T-helper 2 cell treated with Interferon-gamma antibody and Interleukin-4, amounts not matched to agents 100 ng/mL and 5 ng/mL, for 36 hours (primary cell): ENCODE data around the gene ARMH1. TPM values are rescaled to one million over a fixed set of nuclear protein-coding genes. Genes with fewer than 3 reads are reported as not detected.

Experiments used
- intact Hi-C: fragments of 100-400 bp; cut with micrococcal nuclease; formaldehyde crosslinking; loops from one replicate; pipeline ENCODE4 v1.15.1; 2023
- total RNA-seq: library from RNA; stranded (reverse); gene quantifications from 2 replicates; pipeline ENCODE4 v1.2.3, GENCODE V29; 2022

ARMH1 gene
- total RNA-seq, 1 donor from 2014 or later, result 93.6 TPM

DNA sequence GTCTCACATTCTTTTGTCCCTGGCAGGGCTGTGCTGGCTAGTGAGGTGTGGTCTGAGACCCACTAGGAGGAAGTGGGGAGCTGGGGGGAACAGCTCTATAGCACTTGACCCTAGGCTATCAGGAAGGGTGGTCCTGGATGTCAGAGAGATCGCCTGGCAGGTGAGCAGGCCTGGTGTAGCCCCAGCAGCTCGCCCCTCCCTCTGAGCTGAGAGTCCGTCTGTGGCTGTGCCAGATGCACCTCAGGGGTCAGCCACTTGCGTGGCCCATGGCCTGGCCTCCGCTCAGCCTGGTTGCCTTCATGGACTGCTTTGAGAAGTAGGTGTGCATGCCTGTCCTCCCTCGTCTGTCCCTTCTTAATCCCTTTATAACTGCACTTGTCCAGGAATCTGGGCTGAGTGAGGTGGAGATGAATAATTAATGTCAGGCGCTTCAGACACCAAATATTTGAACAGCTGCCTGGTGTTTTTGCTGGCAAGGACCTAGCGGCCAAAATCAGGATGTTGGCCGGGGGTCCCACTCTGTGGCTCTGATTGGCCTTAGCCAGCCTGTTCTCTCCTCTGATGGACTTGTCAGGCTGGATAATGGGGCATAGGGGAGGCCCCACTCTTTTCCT lies 30.7 kb upstream of the ARMH1 start:
- intact Hi-C loops, result no loop called here

DNA sequence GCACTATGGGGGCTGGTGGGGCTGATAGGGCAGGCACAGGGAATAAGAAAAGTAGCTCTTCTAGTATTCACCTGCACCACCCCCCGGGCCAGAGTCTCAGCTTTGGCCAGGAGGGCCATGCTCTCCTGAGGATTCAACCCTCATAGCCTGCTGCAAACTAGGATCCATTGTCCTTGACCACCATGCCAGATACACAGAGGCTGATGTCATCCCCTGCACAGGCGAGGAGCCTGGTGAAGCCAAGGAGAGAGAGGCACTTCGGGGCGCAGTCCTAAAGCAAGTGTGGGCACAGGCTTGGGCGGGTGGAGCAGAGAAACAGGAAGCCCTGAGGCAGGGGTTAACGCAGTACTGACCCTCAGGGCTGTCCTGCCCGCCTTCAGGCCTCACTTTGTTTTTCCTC lies 29.7 kb upstream of the ARMH1 start:
- intact Hi-C loops, result no loop called here

DNA sequence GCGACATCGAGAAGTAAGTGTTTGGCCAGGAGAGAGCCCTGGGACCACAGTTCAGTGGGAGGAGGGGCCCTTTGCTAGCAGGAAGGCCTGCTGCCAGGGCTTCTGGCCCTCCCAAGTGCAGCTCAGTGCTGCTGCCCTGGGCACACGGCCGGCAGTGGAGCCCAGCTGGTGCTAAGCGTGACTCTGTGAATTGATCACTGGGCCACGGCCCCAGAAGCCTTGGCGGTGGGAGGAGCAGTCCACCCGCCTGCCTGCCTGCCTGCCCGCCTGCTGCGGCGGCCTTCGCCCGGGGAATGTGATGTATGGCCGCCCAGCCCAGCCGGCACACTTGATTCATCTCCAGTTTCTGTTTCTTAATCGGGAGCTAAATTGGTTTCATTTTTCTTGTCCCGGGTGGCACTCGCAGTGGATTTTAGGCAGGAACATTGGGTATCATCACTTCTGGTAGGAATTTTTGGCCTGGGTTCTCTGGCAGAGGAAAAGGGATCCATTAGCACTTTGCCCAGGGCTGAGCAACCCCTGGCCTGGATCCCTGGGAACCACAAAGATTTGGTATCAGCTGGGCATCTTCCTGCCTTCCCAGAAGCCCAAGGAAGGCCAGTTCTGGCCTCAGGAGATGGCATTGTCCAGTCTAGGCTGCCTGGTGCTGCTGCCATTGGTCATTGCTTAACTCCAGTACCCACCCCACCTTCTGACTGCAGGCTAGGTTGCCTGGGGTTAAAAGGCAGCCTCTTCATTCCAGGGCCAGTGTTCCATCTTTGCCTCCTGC lies 28.9 kb upstream of the ARMH1 start:
- intact Hi-C loops, result no loop called here

DNA sequence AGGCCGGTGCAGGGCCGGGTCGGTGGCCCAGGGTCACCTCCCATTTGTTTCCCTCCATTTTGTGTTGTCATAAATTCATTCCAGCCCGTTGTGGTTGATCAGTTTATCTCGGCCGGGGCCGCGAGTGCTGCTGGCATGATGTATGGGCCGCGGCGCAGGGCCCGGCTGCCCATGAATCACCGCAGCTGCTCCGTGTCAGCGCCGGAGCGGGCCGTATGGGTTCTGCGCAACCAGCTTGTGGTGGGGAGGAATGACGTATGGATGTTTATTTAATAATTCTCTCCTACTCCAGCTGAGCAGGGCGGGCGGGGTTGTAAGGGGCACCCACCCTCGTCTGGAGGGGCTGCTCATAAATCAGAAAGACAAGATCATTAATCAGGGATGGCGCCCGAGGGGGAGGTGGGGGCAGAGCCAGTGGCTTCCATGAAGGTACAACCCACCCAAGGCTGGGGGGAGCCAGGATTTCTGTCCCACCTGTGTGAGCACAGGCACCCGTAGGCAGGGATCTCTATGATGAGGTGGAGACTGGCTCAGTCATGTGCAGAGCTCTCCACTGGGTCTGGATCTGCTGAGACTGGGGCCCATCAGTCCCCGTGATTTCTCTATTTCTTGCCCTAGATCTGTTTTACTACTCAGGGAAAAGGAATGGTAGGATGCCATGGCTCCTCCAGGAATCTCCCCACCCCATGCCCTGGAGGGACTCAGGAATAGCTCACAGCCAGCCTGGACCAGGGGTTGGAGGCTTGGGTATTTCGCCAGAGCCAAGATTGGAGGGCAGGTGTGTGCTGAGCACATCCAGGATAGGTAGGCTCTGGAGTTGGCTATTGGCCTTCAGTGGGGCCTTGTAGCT lies 28.0 kb upstream of the ARMH1 start:
- intact Hi-C loops, result no loop called here

DNA sequence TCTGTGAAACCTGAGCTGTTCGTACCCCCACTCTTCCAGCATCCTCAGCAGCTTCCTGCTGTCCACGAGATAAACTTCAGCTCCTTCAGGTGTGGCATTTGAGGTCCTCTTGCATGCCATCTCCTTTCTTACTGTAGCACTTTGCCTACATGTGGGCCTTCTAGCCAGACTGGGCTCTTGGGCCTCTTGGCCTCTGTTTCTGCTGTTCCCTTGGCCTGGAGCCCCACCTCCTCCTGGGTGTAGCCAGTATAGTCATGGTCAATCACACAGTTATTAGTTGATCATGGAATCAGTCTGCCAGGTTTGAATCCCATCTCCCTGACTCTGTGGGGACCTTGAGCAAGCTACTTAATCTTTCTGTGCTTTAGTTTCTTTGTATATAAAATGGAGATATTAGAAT lies 26.6 kb upstream of the ARMH1 start:
- intact Hi-C loops, result no loop called here

DNA sequence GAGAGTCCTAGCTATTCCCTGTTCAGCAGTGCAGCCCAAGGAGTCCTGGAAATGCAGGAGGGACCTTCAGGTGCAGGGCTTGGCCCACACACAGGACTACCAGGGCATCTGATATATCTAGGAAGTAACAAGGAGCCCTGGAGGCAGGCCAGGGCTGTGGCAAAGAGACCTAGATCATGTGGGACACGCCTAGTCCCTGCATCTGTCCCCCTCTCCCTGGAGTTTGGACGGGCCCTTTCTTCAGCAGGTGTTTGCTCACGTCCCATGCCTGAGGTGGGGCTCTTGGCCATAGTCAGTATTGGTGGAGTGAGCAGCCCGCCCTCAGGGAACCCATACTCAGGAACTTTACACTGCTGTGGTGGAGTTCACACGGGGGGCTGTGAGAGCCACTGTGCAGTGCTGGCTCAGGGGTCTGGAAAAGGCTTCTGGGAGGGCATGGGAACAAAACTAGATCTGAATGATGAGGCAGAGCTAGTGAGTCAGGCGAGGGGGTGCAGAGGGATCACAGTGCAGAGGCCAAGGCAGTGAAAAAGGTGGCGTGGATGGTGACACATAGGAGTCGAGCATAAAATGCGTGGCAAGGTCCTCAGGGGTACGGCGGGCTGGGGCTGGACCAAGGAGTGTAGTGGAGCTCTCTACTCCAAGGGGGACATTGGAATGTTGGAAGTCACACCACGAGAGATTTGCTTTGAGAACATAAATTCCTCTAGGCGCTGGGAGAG lies 25.8 kb upstream of the ARMH1 start:
- intact Hi-C loops, result no loop called here

DNA sequence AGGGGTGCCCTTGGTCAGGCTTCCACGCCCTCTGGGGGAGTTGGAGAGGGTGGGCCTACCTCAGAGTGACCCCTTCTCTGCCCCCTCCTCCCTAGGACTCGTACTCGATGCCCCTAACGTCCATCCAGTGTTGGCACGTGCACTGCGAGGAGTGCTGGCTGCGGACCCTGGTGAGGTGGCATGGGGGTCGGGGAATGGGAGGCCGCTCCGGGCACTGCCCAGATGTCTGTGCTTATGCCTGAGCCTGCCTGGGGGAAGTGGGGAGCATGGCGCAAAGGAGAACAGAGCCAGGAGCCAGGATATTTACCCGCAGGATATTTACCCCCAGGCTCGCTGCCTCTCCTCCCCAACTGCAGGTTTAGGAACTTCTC lies 24.7 kb upstream of the ARMH1 start:
- intact Hi-C loops, result no loop called here

DNA sequence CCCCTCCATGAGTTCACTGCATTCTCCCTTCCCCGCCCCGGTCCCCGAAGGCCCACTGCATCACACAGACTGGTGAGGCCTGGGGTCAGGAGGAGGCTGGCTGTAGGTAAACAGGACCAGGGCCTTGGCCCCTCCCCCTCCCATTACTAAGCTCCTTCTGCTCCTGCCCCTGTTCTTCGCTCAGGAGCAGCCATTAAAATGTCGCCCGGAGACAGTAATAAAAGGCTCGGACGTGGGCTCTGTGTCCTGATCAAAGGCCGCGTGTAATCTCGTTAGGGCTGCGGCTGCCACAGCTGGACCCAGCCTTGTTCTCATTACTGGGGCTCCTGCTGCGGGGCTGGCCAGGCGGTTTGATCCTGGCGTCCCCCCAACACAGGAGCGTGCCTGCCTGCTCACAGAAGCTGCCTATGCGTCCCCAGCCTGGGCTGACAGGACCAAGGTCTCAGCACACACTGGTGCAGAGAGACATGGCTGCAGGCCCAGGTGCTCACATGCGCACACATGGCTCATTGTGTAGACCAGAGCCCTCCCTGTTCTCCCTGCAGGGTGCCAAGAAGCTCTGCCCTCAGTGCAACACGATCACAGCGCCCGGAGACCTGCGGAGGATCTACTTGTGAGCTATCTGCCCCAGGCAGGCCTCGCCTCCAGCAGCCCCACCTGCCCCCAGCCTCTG lies 24.2 kb upstream of the ARMH1 start:
- intact Hi-C loops, result no loop called here

DNA sequence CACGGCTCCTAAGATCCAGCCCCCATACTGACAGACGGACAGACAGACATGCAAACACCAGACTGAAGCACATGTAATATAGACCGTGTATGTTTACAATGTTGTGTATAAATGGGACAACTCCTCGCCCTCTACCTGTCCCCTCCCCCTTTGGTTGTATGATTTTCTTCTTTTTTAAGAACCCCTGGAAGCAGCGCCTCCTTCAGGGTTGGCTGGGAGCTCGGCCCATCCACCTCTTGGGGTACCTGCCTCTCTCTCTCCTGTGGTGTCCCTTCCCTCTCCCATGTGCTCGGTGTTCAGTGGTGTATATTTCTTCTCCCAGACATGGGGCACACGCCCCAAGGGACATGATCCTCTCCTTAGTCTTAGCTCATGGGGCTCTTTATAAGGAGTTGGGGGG lies 23.4 kb upstream of the ARMH1 start:
- intact Hi-C loops, result no loop called here

DNA sequence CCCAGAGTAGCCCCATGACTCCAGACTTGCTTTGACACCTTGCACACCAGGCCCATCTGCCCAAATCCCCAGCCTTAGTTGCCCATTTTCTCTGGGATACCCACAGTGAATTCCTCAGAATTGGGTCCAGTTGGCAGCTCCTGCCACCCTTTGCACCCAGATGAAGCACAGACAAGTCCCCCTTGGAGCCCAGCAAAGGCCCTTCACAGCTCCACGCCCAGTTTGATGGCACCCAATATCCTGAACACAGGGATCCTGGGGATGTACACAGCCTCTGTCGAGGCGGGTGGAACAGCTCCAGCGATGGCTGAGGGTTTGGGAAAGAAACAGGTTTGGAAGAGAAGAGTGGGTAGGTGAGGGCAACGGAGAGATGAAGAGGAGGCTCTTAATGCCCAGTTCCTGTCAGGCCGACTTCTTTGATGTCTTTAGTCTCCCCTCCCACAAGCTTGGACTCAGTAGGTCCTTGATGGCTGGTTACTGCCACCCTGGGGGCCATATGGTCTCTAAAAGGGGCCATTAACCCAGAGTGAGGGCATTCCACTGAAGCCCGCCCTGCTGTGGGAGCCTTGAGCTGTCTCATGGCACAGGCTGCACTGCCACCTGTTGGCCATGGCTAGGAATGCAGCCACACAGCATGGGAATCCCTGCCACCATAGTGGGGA lies 21.9 kb upstream of the ARMH1 start:
- intact Hi-C loops, result loop anchor here (1.0 kb wide), 1 partner anchor 274 kb away; no protein-coding TSS in a partner anchor

DNA sequence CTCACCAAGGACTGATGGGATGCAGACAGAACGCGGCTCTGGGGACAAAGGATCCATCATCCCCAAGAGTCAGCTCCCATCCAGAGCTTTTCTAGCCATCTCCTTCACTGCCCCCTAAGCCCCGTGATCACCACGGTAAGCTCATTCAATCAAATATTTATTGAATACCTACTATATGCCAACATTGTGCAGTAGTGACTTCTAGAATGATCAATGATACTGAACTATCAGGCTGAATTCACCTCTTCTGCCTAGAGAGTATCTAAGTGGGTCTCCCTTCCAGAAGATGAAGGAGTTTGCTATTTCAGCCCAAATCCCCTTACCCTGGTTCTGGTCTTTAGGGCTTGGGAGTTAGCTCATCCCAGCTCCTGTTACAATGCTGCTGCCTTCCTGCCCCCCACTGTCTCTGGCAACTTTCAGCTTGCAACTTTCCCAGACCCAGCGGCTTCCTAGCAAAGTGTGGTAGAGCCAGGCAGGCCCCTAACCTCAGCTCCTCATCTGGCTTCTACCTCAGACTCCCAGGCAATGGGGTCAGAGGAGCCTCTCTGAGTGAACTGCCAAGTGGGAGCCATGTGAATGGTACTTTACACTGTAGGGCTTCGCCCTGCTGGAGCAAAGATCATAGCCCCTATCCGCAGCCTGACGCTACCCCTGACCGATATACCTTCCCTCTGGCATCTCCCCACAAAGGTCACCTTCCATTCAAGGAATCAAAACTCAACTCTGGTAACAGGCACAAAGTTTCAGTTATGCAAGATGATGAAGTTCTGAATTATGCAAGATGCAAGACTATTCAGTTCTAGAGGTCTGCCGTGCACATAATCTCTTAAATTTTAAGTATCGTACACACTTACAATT lies 21.2 kb upstream of the ARMH1 start:
- intact Hi-C loops, result loop anchor here (1.0 kb wide), 1 partner anchor 275 kb away; no protein-coding TSS in a partner anchor

DNA sequence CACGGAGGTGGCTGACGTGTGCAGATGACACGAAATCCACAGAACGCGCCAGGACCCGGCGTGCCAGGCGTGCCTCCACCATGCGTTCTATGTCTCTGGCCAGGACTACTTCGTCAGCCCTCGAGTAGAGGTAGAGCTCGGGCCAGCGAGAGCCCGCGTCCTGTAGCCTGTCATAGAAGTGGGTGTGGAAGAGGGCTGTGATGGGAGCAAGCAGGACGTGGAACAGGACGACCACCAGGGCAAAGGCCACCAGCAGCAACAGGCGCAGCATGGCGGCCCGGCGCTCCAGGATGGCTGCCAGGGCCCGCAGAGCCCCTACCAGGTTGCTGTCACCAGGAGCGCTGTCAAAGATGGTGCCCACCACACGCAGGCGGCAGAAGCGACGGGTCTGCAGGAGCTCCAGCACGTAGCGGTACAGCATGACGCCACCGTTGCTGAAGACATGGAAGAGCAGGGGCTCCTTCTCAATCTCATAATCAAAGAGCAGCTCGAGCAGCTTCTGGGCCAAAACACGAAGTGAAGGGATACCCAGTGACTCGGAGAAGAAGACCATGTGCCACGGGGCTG lies 19.8 kb upstream of the ARMH1 start:
- intact Hi-C loops, result no loop called here

DNA sequence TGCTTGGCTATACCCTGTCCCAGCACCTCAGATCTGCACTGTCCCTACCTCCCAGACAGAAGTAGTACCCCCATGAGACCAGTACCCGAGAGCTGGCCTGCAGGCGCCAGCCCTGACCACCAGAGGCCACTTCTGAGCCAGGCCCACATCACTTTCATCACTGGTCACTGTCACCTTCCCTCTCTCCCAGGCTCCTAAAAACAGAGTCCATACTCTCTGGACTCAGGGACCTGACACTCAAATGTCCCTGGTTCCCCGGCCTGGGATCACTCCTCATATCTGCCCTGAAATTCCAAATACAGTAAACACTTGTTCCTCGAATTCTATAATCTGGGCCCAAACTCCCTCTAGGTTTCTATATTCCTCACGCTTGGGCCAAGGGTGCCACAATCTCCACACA lies 18.9 kb upstream of the ARMH1 start:
- intact Hi-C loops, result no loop called here

DNA sequence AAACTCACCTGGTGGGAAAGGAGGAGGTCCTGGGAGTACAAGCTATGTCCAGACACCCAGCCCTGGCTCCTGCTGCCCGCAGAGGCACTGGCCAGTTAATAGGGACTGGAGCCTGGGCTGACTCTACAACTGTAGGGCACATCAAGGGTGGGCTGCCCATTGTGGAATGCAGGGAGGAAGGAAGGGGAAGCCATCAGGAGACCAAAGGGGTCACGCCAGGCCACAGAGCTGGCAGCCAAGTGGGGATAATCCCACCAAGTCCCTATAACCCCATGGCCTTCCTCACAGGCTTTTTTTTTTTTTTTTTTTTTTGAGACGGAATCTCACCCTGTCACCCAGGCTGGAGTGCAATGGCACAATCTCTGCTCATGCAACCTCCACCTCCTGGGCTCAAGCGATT lies 14.9 kb upstream of the ARMH1 start:
- intact Hi-C loops, result no loop called here

DNA sequence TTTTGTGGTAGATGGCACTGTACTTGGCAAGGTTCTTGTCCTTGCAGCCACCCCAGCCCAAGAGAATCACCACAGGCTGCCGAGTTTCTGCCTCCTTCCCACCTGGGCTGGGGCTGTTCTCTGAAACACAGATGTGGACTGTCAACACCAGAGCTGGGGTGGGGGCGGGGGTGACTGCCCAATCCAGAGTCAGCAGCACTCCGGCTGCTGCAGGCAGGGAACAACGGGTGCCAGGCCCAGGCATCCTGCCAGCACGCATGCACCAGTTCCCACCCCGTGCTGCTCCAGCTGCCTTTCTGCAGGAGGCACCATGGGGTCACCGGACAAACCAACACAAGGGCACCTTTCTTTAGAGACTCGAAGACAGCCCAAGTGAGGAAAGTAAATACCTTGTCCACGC lies 14.3 kb upstream of the ARMH1 start:
- intact Hi-C loops, result no loop called here

DNA sequence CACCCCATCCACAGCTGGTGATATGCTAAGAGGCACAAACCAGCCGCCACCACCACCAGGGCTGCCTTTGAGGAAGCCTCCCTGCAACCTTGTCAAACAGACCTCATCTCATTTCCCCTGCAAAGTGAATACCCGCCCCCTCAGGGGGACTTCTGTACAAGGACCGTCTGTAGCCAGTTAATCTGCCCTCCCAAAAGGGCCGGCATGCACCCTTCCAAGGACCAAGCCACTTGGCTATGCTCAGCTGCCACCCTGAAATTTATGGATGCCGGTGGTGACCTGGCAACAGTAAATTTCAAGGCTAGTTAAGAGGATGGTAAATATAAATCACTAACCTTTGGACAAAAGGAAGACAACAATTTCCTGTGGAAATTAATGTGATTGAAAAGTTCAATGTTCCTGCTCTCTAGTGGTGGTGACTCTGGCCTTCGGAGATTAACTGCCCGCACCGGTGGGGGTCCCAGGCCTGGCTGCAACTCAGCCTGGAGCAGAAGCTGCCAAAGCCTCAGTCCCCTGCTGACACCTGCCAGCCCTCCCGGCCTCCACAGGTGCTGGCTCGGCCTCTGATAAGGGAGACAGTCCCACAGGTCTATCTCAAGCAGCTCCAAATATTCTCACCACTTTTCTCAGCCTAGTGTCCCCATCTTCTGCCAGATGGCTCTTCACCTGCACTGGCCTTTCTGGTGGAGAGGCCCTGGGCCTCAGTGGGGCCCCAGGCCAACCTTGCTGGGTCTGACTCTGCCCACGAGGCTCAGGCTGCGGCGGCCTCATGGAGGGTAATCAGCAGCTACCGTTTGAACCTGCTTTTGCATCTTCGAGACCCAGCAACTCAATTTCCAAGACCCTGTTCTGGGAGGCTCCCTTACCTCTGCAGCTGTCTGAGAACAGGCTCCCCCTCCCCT lies 12.5 kb upstream of the ARMH1 start:
- intact Hi-C loops, result no loop called here

DNA sequence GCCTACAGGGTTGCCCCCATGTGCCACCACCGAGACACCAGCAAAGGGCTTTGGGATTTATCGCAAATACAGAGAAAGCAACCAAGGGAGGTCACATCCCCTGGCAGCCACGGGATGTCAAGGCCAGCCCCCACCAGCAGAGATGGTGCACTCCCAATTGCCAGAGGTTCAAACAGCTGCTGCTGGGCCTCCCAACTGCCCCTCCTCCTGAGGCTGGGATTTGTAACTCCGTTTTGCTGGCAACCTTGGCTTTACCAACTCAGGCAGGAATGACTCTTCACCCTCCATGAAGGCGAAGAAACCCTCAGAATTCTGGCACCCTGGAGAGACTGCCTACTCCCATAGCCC lies 11.9 kb upstream of the ARMH1 start:
- intact Hi-C loops, result no loop called here

DNA sequence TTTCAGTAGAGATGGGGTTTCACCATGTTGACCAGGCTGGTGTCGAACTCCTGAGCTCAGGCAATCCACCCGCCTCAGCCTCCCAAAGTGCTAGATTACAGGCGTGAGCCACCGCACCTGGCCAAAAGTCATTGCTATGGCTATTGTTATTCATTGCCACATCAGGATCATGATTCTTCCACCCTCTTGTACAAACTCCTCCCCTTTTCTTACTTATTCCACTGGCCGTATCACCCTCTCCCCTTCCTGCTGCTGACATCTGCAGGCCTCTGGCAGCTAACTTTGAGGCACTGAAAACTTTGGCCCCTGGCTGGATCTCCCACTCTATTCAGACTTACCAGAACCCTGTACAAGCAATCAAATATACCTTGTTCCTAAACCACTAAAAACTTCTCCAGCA lies 11.1 kb upstream of the ARMH1 start:
- intact Hi-C loops, result no loop called here
